Smooth muscle cell (in vitro differentiated cells): Measurements from ENCODE around the gene GSC2. TPM values are rescaled to one million over a fixed set of nuclear protein-coding genes. Genes with fewer than 3 reads are reported as not detected.
"Not testable (repeated sequence)": the region's sequence is repeated elsewhere in the genome, so short reads cannot be mapped to it uniquely, and the experiment has no call there.

Experiments used
- DNase-seq: peaks from one replicate; lab custom pipeline; 2025; ENCODE audit not compliant: unreplicated experiment; lab: John Stamatoyannopoulos, UW
- H2AFZ ChIP-seq: fragments of 200-600 bp; sonication (generic); 2 replicates; pipeline ENCODE4 v1.6.0; 2016; ENCODE audit warnings: antibody characterized with exemption, low read depth, mild to moderate bottlenecking
- H3F3A ChIP-seq: fragments of 200-600 bp; sonication (generic); 2 replicates; pipeline ENCODE4 v1.6.0; 2017; ENCODE audit warnings: antibody characterized with exemption, low read depth
- H3K27ac ChIP-seq: fragments of 200-600 bp; sonication (generic); 2 replicates; pipeline ENCODE4 v1.5.1; 2016; ENCODE audit warnings: low read depth, mild to moderate bottlenecking
- H3K27me3 ChIP-seq: fragments of 200-600 bp; sonication (generic); 2 replicates; pipeline ENCODE4 v1.6.1; 2016; ENCODE audit warnings: low read depth, mild to moderate bottlenecking
- H3K36me3 ChIP-seq: fragments of 200-600 bp; sonication (generic); 2 replicates; pipeline ENCODE4 v1.5.1; 2016; ENCODE audit warnings: low read depth
- H3K4me1 ChIP-seq: fragments of 200-600 bp; sonication (generic); 2 replicates; pipeline ENCODE4 v1.5.1; 2016; ENCODE audit warnings: low read depth
- H3K4me2 ChIP-seq: fragments of 200-600 bp; sonication (generic); 2 replicates; pipeline ENCODE4 v1.6.0; 2016; ENCODE audit warnings: mild to moderate bottlenecking
- H3K4me3 ChIP-seq: fragments of 200-600 bp; sonication (generic); 2 replicates; pipeline ENCODE4 v1.5.1; 2016; ENCODE audit warnings: mild to moderate bottlenecking
- H3K79me2 ChIP-seq: fragments of 200-600 bp; sonication (generic); 2 replicates; pipeline ENCODE4 v1.6.0; 2016; ENCODE audit warnings: low read depth, mild to moderate bottlenecking
- H3K9ac ChIP-seq: fragments of 200-600 bp; sonication (generic); 2 replicates; pipeline ENCODE4 v1.6.0; 2016; ENCODE audit warnings: low read depth
- H3K9me3 ChIP-seq: fragments of 200-600 bp; sonication (generic); replicated peaks from 2 replicates; pipeline ENCODE4 v1.5.1; 2016; ENCODE audit warnings: low read depth
- H4K20me1 ChIP-seq: fragments of 200-600 bp; sonication (generic); 2 replicates; pipeline ENCODE4 v1.6.0; 2016; ENCODE audit warnings: low read depth
- CTCF ChIP-seq: fragments of 200-600 bp; sonication (generic); IDR thresholded peaks from 2 replicates; pipeline ENCODE4 v1.5.1; 2017; ENCODE audit warnings: borderline replicate concordance, mild to moderate bottlenecking, antibody characterized with exemption; ENCODE audit not compliant: insufficient read depth, poor library complexity, severe bottlenecking
- WGBS: methylation state at CpG from one replicate; pipeline ENCODE4 v1.1.7; 2016; ENCODE audit warnings: low lambda C conversion rate; 5-methylcytosine and 5-hydroxymethylcytosine counted together
- polyA plus RNA-seq: library from polyadenylated mRNA; unstranded; fragments of >200 nt; fragmentation: Nextera tagmentation; extraction: Ambion mirVana; gene quantifications from 2 replicates; pipeline ENCODE4 v1.2.1, GENCODE V29; 2016
- total RNA-seq: library from RNA; depleted of rRNA; stranded (reverse); fragments of >200 nt; gene quantifications from 2 replicates; pipeline ENCODE4 v1.2.3, GENCODE V29; 2014

Gene GSC2
- total and polyA plus RNA-seq, 2 experiments from 2014 or later: not detected

GRCh38 chr22:19167106-19167869 lies 17.2 kb upstream of the GSC2 start:
- H3K4me3 ChIP-seq: no peak overlapping the region
- H3K9me3 ChIP-seq: no peaks in the 10 kb centered on the region
- 82% methylated on average over 13 of the region's 13 CpGs for WGBS
- no peak for TF ChIP-seq CTCF
- H3K4me2 ChIP-seq: no peak overlapping the region
- H3K27me3 ChIP-seq: peaks cover 50% of the 10 kb centered on the region
- H3K4me1 ChIP-seq: peaks cover 13% of the 10 kb centered on the region
- H3K79me2 ChIP-seq: peaks cover 8% of the 10 kb centered on the region
- H3F3A ChIP-seq: no peaks in the 10 kb centered on the region
- H3K36me3 ChIP-seq: no peaks in the 10 kb centered on the region
- no peak overlapping the region for H2AFZ ChIP-seq
- DNase-seq: no peak
- no peak overlapping the region for H3K27ac ChIP-seq
- H4K20me1 ChIP-seq: peaks cover 2% of the 10 kb centered on the region
- no peak overlapping the region for H3K9ac ChIP-seq

- Histone ChIP-seq H3K9me3 (no peaks in the 10 kb centered on the region), H3K4me2 (no peak overlapping the region), H3K79me2 (no peaks in the 10 kb centered on the region), H3K4me1 (peaks cover 11% of the 10 kb centered on the region), H3K27ac (no peak overlapping the region), H3K9ac (no peak overlapping the region), H3K27me3 (peaks cover 57% of the 10 kb centered on the region), H3K4me3 (no peak overlapping the region), H3K36me3 (no peaks in the 10 kb centered on the region), H4K20me1 (no peaks in the 10 kb centered on the region), H3F3A (no peaks in the 10 kb centered on the region), H2AFZ (no peak overlapping the region)
- no peak for TF ChIP-seq CTCF
- no peak for DNase-seq
- WGBS: 85% methylated on average over 8 of the region's 8 CpGs
Observed at GRCh38 chr22:19166421-19166820, 16.3 kb upstream of the GSC2 start.

GRCh38 chr22:19164425-19164824 lies 14.3 kb upstream of the GSC2 start:
- Histone ChIP-seq H3K79me2 (no peaks in the 10 kb centered on the region), H3K4me2 (no peak overlapping the region), H3K36me3 (no peaks in the 10 kb centered on the region), H3F3A (no peaks in the 10 kb centered on the region), H3K9me3 (no peaks in the 10 kb centered on the region), H3K27ac (no peak overlapping the region), H3K4me3 (no peak overlapping the region), H4K20me1 (no peaks in the 10 kb centered on the region), H3K27me3 (peaks cover 53% of the 10 kb centered on the region), H2AFZ (no peak overlapping the region), H3K9ac (no peak overlapping the region), H3K4me1 (peaks cover 5% of the 10 kb centered on the region)
- no peak for TF ChIP-seq CTCF
- WGBS: 95% methylated on average over 6 of the region's 6 CpGs
- DNase-seq: no peak

GRCh38 chr22:19158649-19159048 lies 8.6 kb upstream of the GSC2 start:
- not testable (repeated sequence) for H3K9me3 ChIP-seq, H3K4me1 ChIP-seq, H3K4me2 ChIP-seq, H3K79me2 ChIP-seq, H4K20me1 ChIP-seq, H3K9ac ChIP-seq, DNase-seq, H3K4me3 ChIP-seq, H3F3A ChIP-seq, H3K27ac ChIP-seq, H2AFZ ChIP-seq, H3K36me3 ChIP-seq
- WGBS: 90% methylated on average over 11 of the region's 11 CpGs
- H3K27me3 ChIP-seq: peaks cover 17% of the 10 kb centered on the region

DNA sequence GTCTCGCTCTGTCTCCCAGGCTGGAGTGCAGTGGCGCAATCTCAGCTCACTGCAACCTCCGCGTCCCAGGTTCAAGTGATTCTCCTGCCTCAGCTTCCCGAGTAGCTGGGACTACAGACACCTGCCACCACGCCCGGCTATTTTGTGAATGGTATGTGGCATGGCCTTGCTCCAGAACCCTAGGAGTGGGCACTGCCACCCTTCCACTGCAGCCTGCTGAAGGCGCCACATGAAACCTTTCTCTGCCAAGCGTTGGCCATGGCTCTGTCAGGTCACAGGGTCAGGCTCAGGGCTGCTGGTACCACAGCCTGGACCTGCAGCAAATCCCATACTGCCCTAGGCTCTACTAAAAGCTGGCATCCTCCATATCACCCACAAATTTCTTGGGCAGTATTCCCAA lies 6.0 kb upstream of the GSC2 start:
- not testable (repeated sequence) for H3K27ac ChIP-seq, H3K4me1 ChIP-seq, H4K20me1 ChIP-seq, H3K36me3 ChIP-seq, H3K4me3 ChIP-seq, H2AFZ ChIP-seq, H3K4me2 ChIP-seq, DNase-seq, H3F3A ChIP-seq, H3K9me3 ChIP-seq, H3K79me2 ChIP-seq, H3K9ac ChIP-seq
- WGBS: 87% methylated on average over 9 of the region's 9 CpGs
- peaks cover 29% of the 10 kb centered on the region for H3K27me3 ChIP-seq
